ENCODE measurements around the gene LENG9.

GRCh38 chr19:54482889-54483288, 19.3 kb upstream of the LENG9 start:
- TF ChIP-seq CTCF (IDR thresholded peaks at IDR 0.05; ENCODE audit: insufficient read depth, low read depth, low read length) (no peak), EZH2 (IDR thresholded peaks at IDR 0.05; ENCODE audit: insufficient read depth, low read length) (no peak)
